ENCODE results near the gene CCNL1. TPM values are rescaled to one million over a fixed set of nuclear protein-coding genes. Genes with fewer than 3 reads are reported as not detected.

Gene CCNL1
- polyA plus RNA-seq, 1 donor from 2014 or later, result 186 TPM

GRCh38 chr3:157151627-157152026 is 8.3 kb downstream of the CCNL1 start:
- no peak for TF ChIP-seq EZH2 (IDR thresholded peaks at IDR 0.05; ENCODE audit: borderline replicate concordance, insufficient read depth, low read length, poor library complexity, severe bottlenecking)
- TF ChIP-seq TAF1 (IDR thresholded peaks at IDR 0.05; ENCODE audit: low read depth), result no peak
- TF ChIP-seq RAD21 (conservative IDR thresholded peaks at IDR 0.05), result no peak
- no peak for TF ChIP-seq POLR2AphosphoS5 (IDR thresholded peaks at IDR 0.05)
- TF ChIP-seq REST (IDR thresholded peaks at IDR 0.05; ENCODE audit: borderline replicate concordance), result no peak
- peaks cover 30% of the 10 kb centered on the region for H3K36me3 ChIP-seq (ENCODE audit: insufficient read depth, low read length)
- H4K20me1 ChIP-seq (ENCODE audit: insufficient read depth), result peaks cover 5% of the 10 kb centered on the region
- H3K27ac ChIP-seq (ENCODE audit: low read length), result no peak overlapping the region
- peaks cover 43% of the 10 kb centered on the region for H3K79me2 ChIP-seq (replicated peaks; ENCODE audit: insufficient read depth, low read length)
- H3F3A ChIP-seq (ENCODE audit: insufficient read depth, low read length, poor library complexity, severe bottlenecking), result peaks cover 5% of the 10 kb centered on the region
- no peaks in the 10 kb centered on the region for H3K9me2 ChIP-seq (ENCODE audit: insufficient read depth, low read length)
- H3K4me2 ChIP-seq (ENCODE audit: low read length), result no peak overlapping the region
- no peak overlapping the region for H2AFZ ChIP-seq (ENCODE audit: low read depth, low read length)
- no peak overlapping the region for H3K9ac ChIP-seq (ENCODE audit: low read length)
- H3K9me3 ChIP-seq (ENCODE audit: low read length), result no peaks in the 10 kb centered on the region
- H3K4me3 ChIP-seq (ENCODE audit: low read length), result no peak overlapping the region
- no peaks in the 10 kb centered on the region for H3K27me3 ChIP-seq (ENCODE audit: insufficient read depth, low read depth, low read length)

GRCh38 chr3:157151151-157151550 is 8.8 kb downstream of the CCNL1 start:
- Histone ChIP-seq H4K20me1 (ENCODE audit: insufficient read depth) (peaks cover 5% of the 10 kb centered on the region), H3K9me2 (ENCODE audit: insufficient read depth, low read length) (no peaks in the 10 kb centered on the region), H2AFZ (ENCODE audit: low read depth, low read length) (no peak overlapping the region), H3K27me3 (ENCODE audit: insufficient read depth, low read depth, low read length) (no peaks in the 10 kb centered on the region), H3K9me3 (ENCODE audit: low read length) (no peaks in the 10 kb centered on the region), H3K9ac (ENCODE audit: low read length) (no peak overlapping the region), H3K27ac (ENCODE audit: low read length) (no peak overlapping the region), H3K4me2 (ENCODE audit: low read length) (no peak overlapping the region), H3K4me3 (ENCODE audit: low read length) (no peak overlapping the region), H3K36me3 (ENCODE audit: insufficient read depth, low read length) (peaks cover 28% of the 10 kb centered on the region), H3F3A (ENCODE audit: insufficient read depth, low read length, poor library complexity, severe bottlenecking) (peaks cover 5% of the 10 kb centered on the region), H3K79me2 (replicated peaks; ENCODE audit: insufficient read depth, low read length) (peaks cover 38% of the 10 kb centered on the region)
- TF ChIP-seq TAF1 (IDR thresholded peaks at IDR 0.05; ENCODE audit: low read depth), result no peak

GRCh38 chr3:157149136-157149696 is 10.7 kb downstream of the CCNL1 start:
- Histone ChIP-seq H3K27ac (ENCODE audit: low read length) (no peak overlapping the region), H3K36me3 (ENCODE audit: insufficient read depth, low read length) (peaks cover 33% of the 10 kb centered on the region), H3K27me3 (ENCODE audit: insufficient read depth, low read depth, low read length) (no peaks in the 10 kb centered on the region), H2AFZ (ENCODE audit: low read depth, low read length) (no peak overlapping the region), H3K4me3 (ENCODE audit: low read length) (no peak overlapping the region), H3K79me2 (replicated peaks; ENCODE audit: insufficient read depth, low read length) (peaks cover 18% of the 10 kb centered on the region), H3K4me2 (ENCODE audit: low read length) (no peak overlapping the region), H3F3A (ENCODE audit: insufficient read depth, low read length, poor library complexity, severe bottlenecking) (peaks cover 5% of the 10 kb centered on the region), H4K20me1 (ENCODE audit: insufficient read depth) (no peaks in the 10 kb centered on the region), H3K9ac (ENCODE audit: low read length) (no peak overlapping the region), H3K9me3 (ENCODE audit: low read length) (no peaks in the 10 kb centered on the region), H3K9me2 (ENCODE audit: insufficient read depth, low read length) (no peaks in the 10 kb centered on the region)
- TF ChIP-seq EP300 (conservative IDR thresholded peaks at IDR 0.05; ENCODE audit: poor library complexity, severe bottlenecking) (no peak), SMC3 (conservative IDR thresholded peaks at IDR 0.05; ENCODE audit: poor library complexity) (no peak), RAD21 (conservative IDR thresholded peaks at IDR 0.05) (no peak), EZH2 (IDR thresholded peaks at IDR 0.05; ENCODE audit: borderline replicate concordance, insufficient read depth, low read length, poor library complexity, severe bottlenecking) (no peak), TAF1 (IDR thresholded peaks at IDR 0.05; ENCODE audit: low read depth) (no peak)
